HT1080 (cell line): Measurements from ENCODE around the gene MPC1. TPM values are rescaled to one million over a fixed set of nuclear protein-coding genes. Genes with fewer than 3 reads are reported as not detected.
"Not testable (repeated sequence)": the region's sequence is repeated elsewhere in the genome, so short reads cannot be mapped to it uniquely, and the experiment has no call there.

ENCODE experiments used
- DNase-seq: peaks from one replicate; pipeline ENCODE4 v3.0.0-alpha.2; 2015; ENCODE audit warnings: low read depth
- total RNA-seq: library from RNA; depleted of rRNA; stranded (reverse); fragments of >200 nt; shearing (Covaris generic); gene quantifications from 2 replicates; pipeline ENCODE4 v1.2.3, GENCODE V29; 2014

The MPC1 gene
- total RNA-seq, 1 experiment from 2014 or later: 39.6 TPM

DNA sequence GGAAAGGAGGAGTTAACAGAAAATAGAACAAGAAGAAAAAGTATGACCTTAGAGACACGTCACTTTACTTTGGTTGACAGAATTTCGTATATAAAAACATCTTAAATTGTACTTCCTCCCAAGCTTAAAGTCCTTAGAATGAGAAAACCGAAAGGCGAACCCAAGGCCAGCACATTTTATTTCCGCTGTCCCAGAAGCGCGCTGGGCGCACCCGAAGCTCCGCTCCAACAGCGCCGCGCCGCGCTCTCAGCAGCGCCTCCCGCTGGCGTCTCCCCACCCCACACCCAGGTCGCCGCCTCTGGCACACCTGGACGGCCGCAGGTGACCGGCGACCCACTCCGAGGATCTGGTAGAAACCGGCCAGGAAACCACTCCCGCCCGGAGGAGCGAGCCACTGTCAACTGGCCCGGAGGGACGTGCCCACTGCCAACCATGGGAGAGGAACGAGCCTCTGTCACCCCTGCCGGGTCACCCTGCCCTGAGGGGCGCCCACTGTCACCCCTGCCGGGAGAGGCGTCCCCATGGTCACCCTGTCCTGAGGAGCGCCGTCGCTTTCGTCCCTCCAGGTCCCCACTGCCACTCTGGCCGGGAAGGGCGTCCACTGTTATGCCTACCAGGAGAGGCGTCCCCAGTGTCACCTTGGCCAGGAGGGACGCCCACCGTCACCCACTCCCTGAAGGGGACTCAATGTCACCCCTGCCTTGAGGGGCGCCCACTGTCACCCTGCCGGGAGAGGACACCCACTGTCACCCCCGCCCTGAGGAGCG, 824 bp downstream of the MPC1 start:
- peak; percentile 52 for DNase-seq

DNA sequence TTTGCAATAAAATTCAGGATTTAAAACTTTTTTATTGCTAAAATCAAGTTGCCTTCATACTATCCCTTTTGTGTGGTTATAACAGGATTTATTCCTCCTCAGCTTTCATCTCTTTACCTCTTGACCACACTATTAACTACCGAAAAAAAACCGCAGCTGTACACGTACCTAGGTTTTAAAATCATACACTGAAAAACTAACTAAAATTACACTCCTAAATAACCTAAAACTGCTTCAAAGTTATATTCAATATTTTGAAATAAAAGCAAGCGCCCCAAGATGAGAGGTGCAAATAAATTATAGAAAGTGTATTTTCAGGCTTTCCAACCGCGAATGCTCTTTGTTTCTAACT, 1.4 kb downstream of the MPC1 start:
- DNase-seq: no peak

- no peak for DNase-seq
Observed at GRCh38 chr6:166379800-166380199, 2.9 kb downstream of the MPC1 start.

- no peak for DNase-seq
Observed at GRCh38 chr6:166379103-166379586, 3.6 kb downstream of the MPC1 start.

- DNase-seq: no peak
Observed at GRCh38 chr6:166377721-166378120, 5.0 kb downstream of the MPC1 start.

DNA sequence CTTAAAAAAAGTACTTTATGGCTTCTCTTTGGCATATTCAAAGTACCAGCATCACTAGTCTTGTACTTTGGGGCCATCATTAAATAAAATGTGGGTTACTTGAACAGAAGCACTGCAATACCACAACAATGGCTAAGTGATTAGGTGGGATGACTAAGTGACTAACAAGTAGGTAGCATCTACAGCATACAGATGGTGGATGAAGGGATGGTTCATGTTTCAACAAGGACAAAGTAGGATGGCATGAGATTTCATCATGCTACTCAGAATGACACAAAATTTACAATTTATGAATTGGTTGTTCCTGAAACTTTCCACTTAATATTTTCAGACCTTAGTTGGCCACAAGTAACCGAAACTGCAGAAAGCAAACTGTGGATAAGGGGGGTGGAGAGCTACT, 7.7 kb downstream of the MPC1 start:
- DNase-seq: no peak

GRCh38 chr6:166370489-166370888, 12.3 kb downstream of the MPC1 start:
- no peak for DNase-seq

GRCh38 chr6:166369782-166370181, 13.0 kb downstream of the MPC1 start:
- no peak for DNase-seq

DNA sequence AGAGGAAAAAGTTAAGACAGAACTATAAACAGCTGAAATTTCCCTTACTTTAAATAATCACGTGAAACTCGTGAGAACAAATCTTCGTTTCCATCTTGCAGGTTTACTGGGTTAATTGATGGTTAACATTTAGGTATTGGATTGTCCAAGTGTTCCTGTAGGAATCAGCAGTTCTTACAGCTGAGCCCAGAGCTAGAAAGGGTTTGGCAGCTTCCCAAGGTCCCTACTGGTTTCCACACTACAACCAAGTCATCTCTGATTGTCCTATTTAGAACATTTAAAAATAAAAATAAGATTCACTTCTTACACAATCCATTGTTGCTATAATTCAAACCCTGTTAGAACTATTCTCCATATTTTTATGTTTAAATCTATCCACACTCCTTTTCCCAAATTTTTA, 15.8 kb downstream of the MPC1 start:
- no peak for DNase-seq

- DNase-seq: no peak
Observed at GRCh38 chr6:166365806-166366205, 16.9 kb downstream of the MPC1 start.

DNA sequence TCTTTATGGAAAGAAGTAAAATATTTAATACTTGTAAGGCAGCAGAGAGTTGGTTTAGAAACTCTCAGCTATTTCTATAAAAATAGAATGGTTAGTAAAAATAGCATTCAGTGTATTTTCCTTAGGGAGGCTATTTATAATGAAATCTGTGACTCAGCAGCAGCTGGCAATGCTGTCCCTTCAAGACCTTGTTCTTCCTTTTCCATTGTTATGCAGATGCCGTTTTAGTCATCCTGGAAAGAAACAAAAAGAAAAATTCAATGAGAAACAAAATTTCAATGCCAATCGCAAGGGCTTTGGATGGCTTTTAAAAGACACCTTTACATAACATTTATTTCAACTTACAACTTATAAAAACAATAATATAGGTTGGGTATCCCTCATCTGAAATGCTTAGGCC, 17.5 kb downstream of the MPC1 start:
- DNase-seq: no peak

DNA sequence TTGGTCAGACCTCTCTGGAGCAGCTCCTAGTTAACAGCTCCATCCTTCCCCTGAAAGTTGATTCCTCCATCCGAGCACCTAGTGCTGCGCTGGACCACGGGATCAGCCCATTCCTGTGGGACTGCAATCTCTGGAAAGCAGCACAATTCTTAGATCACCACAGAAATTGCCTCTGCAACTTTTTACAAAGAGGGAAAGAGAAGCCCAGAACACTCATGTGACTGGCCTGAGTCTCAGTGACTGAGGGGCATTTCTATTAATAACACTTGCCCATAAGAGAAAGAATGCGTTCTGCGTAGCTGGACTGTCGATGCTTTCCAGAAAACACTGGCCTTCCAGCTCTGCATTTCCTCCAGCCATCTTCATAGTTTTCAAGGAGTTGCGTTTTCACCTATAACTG, 18.3 kb downstream of the MPC1 start:
- no peak for DNase-seq

DNA sequence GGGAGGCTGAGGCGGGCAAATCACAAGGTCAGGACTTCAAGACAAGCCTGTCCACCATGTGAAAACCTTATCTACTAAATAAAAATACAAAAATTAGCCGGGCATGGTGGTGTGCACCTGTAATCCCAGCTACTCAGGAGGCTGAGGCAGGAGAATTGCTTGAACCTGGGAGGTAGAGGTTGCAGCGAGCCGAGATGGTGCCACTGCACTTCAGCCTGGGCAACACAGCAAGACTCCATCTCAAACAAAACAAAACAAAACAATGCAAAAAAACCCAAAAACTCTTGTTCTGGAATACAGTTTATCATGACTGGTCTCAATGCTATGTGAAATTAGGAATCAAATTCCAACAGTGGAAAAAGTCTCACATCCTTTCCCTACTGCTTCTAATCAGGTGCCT, 20.3 kb downstream of the MPC1 start:
- DNase-seq: not testable (repeated sequence)

GRCh38 chr6:166361077-166361429, 21.7 kb downstream of the MPC1 start:
- peak; percentile 24 for DNase-seq

- DNase-seq: peak; percentile 32
Observed at GRCh38 chr6:166360243-166361076, 22.3 kb downstream of the MPC1 start.

DNA sequence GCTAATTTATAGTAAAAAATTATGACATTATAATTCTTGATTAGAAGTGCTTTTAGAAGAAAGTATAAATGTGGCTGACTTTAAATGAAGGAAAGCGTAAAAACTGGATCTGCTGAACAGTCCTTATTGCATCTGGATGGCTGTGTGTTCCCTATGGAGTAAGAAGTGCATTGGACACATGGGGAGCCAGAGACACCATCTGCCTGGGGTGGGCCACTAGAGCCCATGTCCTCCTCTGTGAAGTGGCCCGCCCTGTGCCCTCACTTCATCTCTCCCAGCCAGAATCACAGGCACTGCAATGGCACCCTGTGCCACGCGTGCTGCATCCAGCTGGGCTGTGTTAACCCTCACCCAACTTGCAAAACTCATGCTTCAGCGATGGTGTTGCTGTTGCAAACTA, 27.2 kb downstream of the MPC1 start:
- DNase-seq: no peak

GRCh38 chr6:166354965-166355364, 27.8 kb downstream of the MPC1 start:
- DNase-seq: no peak

- no peak for DNase-seq
Observed at GRCh38 chr6:166354143-166354542, 28.6 kb downstream of the MPC1 start.

GRCh38 chr6:166353507-166353906, 29.2 kb downstream of the MPC1 start:
- DNase-seq: no peak

DNA sequence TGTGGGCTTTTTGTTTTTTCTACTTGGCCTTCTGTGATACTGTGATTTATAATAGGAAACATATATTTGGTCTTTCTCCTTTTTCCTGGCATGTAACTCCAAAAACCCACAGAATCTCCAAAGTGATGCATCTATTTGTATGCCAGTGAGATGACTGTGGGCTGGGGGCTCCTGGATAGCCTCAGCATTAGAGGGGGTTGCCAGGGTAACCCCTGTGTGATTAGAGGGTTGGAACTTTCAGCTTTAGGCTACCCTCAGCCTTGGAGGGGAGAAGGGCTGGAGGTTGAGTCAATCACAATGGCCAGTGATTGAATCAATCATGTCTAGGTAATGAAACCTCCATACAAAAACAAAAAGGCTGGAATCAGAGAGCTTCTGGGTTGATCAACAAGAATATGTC, 29.8 kb downstream of the MPC1 start:
- no peak for DNase-seq

DNA sequence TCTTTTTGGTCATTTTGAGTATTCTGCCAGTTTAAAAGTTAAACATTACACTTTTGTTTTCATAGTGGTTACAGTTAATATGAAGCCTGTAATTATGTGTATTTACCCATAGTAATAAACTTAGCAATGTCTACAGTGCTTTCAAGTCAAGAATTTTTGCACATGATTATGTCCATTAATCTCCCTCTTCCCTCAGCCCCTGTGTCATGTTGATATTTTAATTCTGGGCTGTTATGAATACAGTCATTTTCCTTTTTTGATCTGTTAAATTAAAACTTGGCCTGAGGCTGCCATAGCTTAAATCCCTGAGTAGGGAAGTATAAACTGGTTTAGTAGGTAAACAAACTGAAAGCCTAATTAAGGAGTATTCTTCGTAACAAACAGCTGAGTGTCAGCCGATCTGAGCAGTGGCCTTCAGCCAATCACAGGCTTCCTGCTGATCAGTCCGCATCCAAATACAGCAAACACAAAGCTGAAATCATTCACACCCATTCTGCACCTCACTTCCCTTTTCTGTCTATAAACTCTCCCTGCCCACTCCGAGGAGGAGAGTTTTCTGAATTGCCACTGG, 30.9 kb downstream of the MPC1 start:
- DNase-seq: peak; percentile 12

GRCh38 chr6:166348305-166348949, 34.3 kb downstream of the MPC1 start:
- no peak for DNase-seq
